H1 (cell line): ENCODE data around the gene SAPCD1. TPM values are rescaled to one million over a fixed set of nuclear protein-coding genes. Genes with fewer than 3 reads are reported as not detected.

Experiments used
- TEAD4 ChIP-seq: IDR thresholded peaks from 2 replicates; pipeline ENCODE4 v1.6.1; 2012; ENCODE audit warnings: low read depth, low read length, inconsistent platforms, mixed read lengths
- polyA plus RNA-seq, 7 experiments: library from polyadenylated mRNA; depleted of rRNA in 3 of 7; stranded (reverse) in 5 of 7; unstranded in 2 of 7; fragments of >200 nt in 5 of 7; fragments of 200-250 nt in 2 of 7; gene quantifications; 1 replicate in 5 of 7; 2 replicates in 1 of 7; 4 replicates in 1 of 7; pipeline versions ENCODE4 v1.2.1 to v1.2.3, GENCODE V29; 2011 to 2013; ENCODE audit warnings: missing spikeins in 2 of 7, mixed read lengths in 2 of 7
- total RNA-seq: library from RNA; stranded (reverse); fragmentation: NEBNext Ultra II Directional; extraction: Animal tissue kit (Norgen Biotek cat#: 25700); gene quantifications from 2 replicates; pipeline ENCODE4 v1.2.1, GENCODE V29; 2021
- TF ChIP-seq, protein P1 (sequence below): fragments of 300-600 bp; sonication (generic); IDR thresholded peaks from 2 replicates; pipeline ENCODE4 v1.7.1; 2012; ENCODE audit warnings: low read length, moderate library complexity, mild to moderate bottlenecking, inconsistent platforms; ENCODE audit not compliant: insufficient replicate concordance

SAPCD1 gene
- total and polyA plus RNA-seq, 2 of the 8 experiments (the other 6 are each of a cell fraction or from before 2014, with no cell fraction given) = 3.1 to 5.9 TPM

DNA sequence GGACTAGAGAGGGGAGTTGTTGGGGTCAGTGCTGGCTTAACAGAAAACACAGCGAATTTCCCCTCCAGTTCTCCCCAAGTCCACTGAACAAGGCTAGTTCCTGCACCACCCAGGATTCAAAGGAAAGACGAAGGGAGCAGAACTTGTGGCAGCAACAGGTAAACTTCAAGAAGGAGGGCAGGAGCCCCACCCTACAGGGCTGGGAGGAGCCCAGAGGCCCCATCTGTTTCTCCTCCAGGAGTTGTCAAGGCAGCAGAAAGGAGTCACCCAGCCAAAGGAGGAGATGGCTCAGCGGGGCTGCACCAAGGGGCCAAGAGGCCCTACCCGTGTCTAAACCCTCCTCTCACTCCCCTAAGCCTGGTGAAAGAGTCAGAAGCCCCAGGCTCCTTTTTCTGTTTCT lies 1.7 kb downstream of the SAPCD1 start (continued):
- TF ChIP-seq, protein P1, sequence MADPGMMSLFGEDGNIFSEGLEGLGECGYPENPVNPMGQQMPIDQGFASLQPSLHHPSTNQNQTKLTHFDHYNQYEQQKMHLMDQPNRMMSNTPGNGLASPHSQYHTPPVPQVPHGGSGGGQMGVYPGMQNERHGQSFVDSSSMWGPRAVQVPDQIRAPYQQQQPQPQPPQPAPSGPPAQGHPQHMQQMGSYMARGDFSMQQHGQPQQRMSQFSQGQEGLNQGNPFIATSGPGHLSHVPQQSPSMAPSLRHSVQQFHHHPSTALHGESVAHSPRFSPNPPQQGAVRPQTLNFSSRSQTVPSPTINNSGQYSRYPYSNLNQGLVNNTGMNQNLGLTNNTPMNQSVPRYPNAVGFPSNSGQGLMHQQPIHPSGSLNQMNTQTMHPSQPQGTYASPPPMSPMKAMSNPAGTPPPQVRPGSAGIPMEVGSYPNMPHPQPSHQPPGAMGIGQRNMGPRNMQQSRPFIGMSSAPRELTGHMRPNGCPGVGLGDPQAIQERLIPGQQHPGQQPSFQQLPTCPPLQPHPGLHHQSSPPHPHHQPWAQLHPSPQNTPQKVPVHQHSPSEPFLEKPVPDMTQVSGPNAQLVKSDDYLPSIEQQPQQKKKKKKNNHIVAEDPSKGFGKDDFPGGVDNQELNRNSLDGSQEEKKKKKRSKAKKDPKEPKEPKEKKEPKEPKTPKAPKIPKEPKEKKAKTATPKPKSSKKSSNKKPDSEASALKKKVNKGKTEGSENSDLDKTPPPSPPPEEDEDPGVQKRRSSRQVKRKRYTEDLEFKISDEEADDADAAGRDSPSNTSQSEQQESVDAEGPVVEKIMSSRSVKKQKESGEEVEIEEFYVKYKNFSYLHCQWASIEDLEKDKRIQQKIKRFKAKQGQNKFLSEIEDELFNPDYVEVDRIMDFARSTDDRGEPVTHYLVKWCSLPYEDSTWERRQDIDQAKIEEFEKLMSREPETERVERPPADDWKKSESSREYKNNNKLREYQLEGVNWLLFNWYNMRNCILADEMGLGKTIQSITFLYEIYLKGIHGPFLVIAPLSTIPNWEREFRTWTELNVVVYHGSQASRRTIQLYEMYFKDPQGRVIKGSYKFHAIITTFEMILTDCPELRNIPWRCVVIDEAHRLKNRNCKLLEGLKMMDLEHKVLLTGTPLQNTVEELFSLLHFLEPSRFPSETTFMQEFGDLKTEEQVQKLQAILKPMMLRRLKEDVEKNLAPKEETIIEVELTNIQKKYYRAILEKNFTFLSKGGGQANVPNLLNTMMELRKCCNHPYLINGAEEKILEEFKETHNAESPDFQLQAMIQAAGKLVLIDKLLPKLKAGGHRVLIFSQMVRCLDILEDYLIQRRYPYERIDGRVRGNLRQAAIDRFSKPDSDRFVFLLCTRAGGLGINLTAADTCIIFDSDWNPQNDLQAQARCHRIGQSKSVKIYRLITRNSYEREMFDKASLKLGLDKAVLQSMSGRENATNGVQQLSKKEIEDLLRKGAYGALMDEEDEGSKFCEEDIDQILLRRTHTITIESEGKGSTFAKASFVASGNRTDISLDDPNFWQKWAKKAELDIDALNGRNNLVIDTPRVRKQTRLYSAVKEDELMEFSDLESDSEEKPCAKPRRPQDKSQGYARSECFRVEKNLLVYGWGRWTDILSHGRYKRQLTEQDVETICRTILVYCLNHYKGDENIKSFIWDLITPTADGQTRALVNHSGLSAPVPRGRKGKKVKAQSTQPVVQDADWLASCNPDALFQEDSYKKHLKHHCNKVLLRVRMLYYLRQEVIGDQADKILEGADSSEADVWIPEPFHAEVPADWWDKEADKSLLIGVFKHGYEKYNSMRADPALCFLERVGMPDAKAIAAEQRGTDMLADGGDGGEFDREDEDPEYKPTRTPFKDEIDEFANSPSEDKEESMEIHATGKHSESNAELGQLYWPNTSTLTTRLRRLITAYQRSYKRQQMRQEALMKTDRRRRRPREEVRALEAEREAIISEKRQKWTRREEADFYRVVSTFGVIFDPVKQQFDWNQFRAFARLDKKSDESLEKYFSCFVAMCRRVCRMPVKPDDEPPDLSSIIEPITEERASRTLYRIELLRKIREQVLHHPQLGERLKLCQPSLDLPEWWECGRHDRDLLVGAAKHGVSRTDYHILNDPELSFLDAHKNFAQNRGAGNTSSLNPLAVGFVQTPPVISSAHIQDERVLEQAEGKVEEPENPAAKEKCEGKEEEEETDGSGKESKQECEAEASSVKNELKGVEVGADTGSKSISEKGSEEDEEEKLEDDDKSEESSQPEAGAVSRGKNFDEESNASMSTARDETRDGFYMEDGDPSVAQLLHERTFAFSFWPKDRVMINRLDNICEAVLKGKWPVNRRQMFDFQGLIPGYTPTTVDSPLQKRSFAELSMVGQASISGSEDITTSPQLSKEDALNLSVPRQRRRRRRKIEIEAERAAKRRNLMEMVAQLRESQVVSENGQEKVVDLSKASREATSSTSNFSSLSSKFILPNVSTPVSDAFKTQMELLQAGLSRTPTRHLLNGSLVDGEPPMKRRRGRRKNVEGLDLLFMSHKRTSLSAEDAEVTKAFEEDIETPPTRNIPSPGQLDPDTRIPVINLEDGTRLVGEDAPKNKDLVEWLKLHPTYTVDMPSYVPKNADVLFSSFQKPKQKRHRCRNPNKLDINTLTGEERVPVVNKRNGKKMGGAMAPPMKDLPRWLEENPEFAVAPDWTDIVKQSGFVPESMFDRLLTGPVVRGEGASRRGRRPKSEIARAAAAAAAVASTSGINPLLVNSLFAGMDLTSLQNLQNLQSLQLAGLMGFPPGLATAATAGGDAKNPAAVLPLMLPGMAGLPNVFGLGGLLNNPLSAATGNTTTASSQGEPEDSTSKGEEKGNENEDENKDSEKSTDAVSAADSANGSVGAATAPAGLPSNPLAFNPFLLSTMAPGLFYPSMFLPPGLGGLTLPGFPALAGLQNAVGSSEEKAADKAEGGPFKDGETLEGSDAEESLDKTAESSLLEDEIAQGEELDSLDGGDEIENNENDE = no peak
- no peak for TF ChIP-seq TEAD4
